NK-92 treated with Interleukin-12 subunit alpha and Interleukin-12 subunit beta, amount 100 ng/mL, for 24 hours (cell line): ENCODE results near the gene KLF9.

ENCODE experiments used
- DNase-seq: peaks from one replicate; lab custom pipeline; 2025; lab: John Stamatoyannopoulos, UW

KLF9 gene

GRCh38 chr9:70413799-70414775 is at the start of gene KLF9:
Gene KLF9 (minus strand): TSS chr9:70414657. CDS start chr9:70413363, 1,294 bp downstream.
- DNase-seq: no peak

- no peak for DNase-seq
Observed at GRCh38 chr9:70463877-70464276, 49.4 kb upstream of the KLF9 start.

- DNase-seq: no peak
Observed at GRCh38 chr9:70462300-70462699, 47.8 kb upstream of the KLF9 start.

- no peak for DNase-seq
Observed at GRCh38 chr9:70457235-70457634, 42.8 kb upstream of the KLF9 start.

- no peak for DNase-seq
Observed at GRCh38 chr9:70455993-70456704, 41.7 kb upstream of the KLF9 start.

- DNase-seq: no peak
Observed at GRCh38 chr9:70452365-70452764, 37.9 kb upstream of the KLF9 start.

GRCh38 chr9:70451765-70452164 is 37.3 kb upstream of the KLF9 start:
- DNase-seq: no peak

GRCh38 chr9:70450738-70451137 is 36.3 kb upstream of the KLF9 start:
- DNase-seq: no peak

- no peak for DNase-seq
Observed at GRCh38 chr9:70449461-70449860, 35.0 kb upstream of the KLF9 start.

- DNase-seq: no peak
Observed at GRCh38 chr9:70448919-70449318, 34.5 kb upstream of the KLF9 start.

GRCh38 chr9:70444904-70445303 is 30.4 kb upstream of the KLF9 start:
- DNase-seq: no peak

GRCh38 chr9:70442328-70442848 is 27.9 kb upstream of the KLF9 start:
- DNase-seq: no peak

GRCh38 chr9:70441622-70442021 is 27.2 kb upstream of the KLF9 start:
- no peak for DNase-seq

GRCh38 chr9:70439991-70440706 is 25.7 kb upstream of the KLF9 start:
- no peak for DNase-seq

- DNase-seq: peak; percentile 4
Observed at GRCh38 chr9:70438341-70438928, 24.0 kb upstream of the KLF9 start.

GRCh38 chr9:70435948-70436347 is 21.5 kb upstream of the KLF9 start:
- no peak for DNase-seq

- DNase-seq: no peak
Observed at GRCh38 chr9:70429899-70430298, 15.4 kb upstream of the KLF9 start.

GRCh38 chr9:70428781-70429180 is 14.3 kb upstream of the KLF9 start:
- no peak for DNase-seq

- no peak for DNase-seq
Observed at GRCh38 chr9:70427161-70427945, 12.9 kb upstream of the KLF9 start.

- DNase-seq: no peak
Observed at GRCh38 chr9:70425192-70425591, 10.7 kb upstream of the KLF9 start.
